Measurements from ENCODE around the gene DGKB. TPM values are rescaled to one million over a fixed set of nuclear protein-coding genes. Genes with fewer than 3 reads are reported as not detected.

DGKB gene
- polyA plus RNA-seq, 1 of the 3 experiments (the other 2 are of a cell fraction), result 2.1 TPM

DNA sequence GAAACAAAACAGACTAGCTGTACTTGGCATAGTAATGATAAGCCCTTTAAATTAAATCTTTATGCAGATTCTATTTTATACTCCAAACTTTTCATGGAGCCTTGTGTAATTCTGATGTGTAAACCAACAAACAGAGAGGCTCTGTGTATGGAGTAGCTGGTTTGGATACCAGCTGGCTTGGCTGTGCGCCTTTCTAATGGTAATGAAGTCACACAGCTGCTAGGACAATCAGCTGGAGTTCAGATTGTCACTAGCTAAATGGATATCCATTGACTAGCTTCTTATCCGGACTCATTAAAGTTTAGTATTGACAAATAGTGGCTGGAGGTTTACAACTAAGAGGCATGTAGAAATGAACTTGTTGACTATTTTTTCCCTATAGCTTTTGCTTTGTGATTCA is 398.4 kb downstream of the DGKB start:
- no peaks in the 10 kb centered on the region for H3K36me3 ChIP-seq (replicated peaks in 1 of 2; ENCODE audit: control insufficient read depth in 1 of 2, insufficient read depth in 2 of 2, low read length in 1 of 2)
- no peaks in the 10 kb centered on the region for H3K79me2 ChIP-seq (ENCODE audit: insufficient read depth)
- no peak for DNase-seq
- WGBS (ENCODE audit: low lambda C conversion rate), result 67% methylated on average over 2 of the region's 2 CpGs
- no peaks in the 10 kb centered on the region; the same call in 1 of the 2 replicates for H3K9me2 ChIP-seq
- no peaks in the 10 kb centered on the region for H3F3A ChIP-seq (replicated peaks; ENCODE audit: insufficient read depth)
- H3K27ac ChIP-seq (ENCODE audit: low read depth in 2 of 2, low read length in 1 of 2), result no peak overlapping the region
- no peak for TF ChIP-seq FOSL2 (IDR thresholded peaks at IDR 0.05; ENCODE audit: borderline replicate concordance, low read depth)
- no peak for TF ChIP-seq EP300 (IDR thresholded peaks at IDR 0.05; ENCODE audit: borderline replicate concordance in 1 of 2, low read depth in 1 of 2, low read length in 1 of 2)
- TF ChIP-seq CHD2 (IDR thresholded peaks at IDR 0.05; ENCODE audit: low read length, partially characterized antibody), result no peak
- no peak for TF ChIP-seq TEAD4 (IDR thresholded peaks at IDR 0.05; ENCODE audit: borderline replicate concordance, insufficient read depth)
- TF ChIP-seq TCF12 (IDR thresholded peaks at IDR 0.05), result no peak
- TF ChIP-seq MEF2A (IDR thresholded peaks at IDR 0.05; ENCODE audit: borderline replicate concordance, low read depth), result no peak
- TF ChIP-seq, protein P1, sequence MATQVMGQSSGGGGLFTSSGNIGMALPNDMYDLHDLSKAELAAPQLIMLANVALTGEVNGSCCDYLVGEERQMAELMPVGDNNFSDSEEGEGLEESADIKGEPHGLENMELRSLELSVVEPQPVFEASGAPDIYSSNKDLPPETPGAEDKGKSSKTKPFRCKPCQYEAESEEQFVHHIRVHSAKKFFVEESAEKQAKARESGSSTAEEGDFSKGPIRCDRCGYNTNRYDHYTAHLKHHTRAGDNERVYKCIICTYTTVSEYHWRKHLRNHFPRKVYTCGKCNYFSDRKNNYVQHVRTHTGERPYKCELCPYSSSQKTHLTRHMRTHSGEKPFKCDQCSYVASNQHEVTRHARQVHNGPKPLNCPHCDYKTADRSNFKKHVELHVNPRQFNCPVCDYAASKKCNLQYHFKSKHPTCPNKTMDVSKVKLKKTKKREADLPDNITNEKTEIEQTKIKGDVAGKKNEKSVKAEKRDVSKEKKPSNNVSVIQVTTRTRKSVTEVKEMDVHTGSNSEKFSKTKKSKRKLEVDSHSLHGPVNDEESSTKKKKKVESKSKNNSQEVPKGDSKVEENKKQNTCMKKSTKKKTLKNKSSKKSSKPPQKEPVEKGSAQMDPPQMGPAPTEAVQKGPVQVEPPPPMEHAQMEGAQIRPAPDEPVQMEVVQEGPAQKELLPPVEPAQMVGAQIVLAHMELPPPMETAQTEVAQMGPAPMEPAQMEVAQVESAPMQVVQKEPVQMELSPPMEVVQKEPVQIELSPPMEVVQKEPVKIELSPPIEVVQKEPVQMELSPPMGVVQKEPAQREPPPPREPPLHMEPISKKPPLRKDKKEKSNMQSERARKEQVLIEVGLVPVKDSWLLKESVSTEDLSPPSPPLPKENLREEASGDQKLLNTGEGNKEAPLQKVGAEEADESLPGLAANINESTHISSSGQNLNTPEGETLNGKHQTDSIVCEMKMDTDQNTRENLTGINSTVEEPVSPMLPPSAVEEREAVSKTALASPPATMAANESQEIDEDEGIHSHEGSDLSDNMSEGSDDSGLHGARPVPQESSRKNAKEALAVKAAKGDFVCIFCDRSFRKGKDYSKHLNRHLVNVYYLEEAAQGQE (IDR thresholded peaks at IDR 0.05; ENCODE audit: low read depth, low read length), result no peak
- TF ChIP-seq, protein P2, sequence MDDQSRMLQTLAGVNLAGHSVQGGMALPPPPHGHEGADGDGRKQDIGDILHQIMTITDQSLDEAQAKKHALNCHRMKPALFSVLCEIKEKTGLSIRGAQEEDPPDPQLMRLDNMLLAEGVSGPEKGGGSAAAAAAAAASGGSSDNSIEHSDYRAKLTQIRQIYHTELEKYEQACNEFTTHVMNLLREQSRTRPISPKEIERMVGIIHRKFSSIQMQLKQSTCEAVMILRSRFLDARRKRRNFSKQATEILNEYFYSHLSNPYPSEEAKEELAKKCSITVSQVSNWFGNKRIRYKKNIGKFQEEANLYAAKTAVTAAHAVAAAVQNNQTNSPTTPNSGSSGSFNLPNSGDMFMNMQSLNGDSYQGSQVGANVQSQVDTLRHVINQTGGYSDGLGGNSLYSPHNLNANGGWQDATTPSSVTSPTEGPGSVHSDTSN (IDR thresholded peaks at IDR 0.05), result no peak
- TF ChIP-seq RCOR1 (IDR thresholded peaks at IDR 0.05; ENCODE audit: low read length), result no peak
- TF ChIP-seq GATA2 (CRISPR knock-in tag; IDR thresholded peaks at IDR 0.05), result no peak
- no peak for TF ChIP-seq RFX5 (IDR thresholded peaks at IDR 0.05; ENCODE audit: low read length)
- TF ChIP-seq NFIC (IDR thresholded peaks at IDR 0.05; ENCODE audit: borderline replicate concordance), result no peak
- no peak for TF ChIP-seq MXI1 (IDR thresholded peaks at IDR 0.05; ENCODE audit: low read depth, low read length)
- TF ChIP-seq SIN3A (IDR thresholded peaks at IDR 0.05; ENCODE audit: borderline replicate concordance, low read depth, low read length), result no peak
- no peak for TF ChIP-seq GABPA (IDR thresholded peaks at IDR 0.05; ENCODE audit: low read depth)
- TF ChIP-seq FOXM1 (IDR thresholded peaks at IDR 0.05; ENCODE audit: low read depth), result no peak
- TF ChIP-seq FOXJ3 (CRISPR knock-in tag; IDR thresholded peaks at IDR 0.05), result no peak
- H3K27me3 ChIP-seq (ENCODE audit: insufficient read depth), result no peaks in the 10 kb centered on the region
- H2AFZ ChIP-seq (ENCODE audit: low read depth), result no peak overlapping the region
- H3K9me3 ChIP-seq, result peaks cover 8% of the 10 kb centered on the region; the same call in 1 of the 2 replicates
- no peaks in the 10 kb centered on the region for H4K20me1 ChIP-seq (ENCODE audit: insufficient read depth)
- H3K4me2 ChIP-seq, result no peak overlapping the region
- H3K4me1 ChIP-seq (ENCODE audit: control insufficient read depth in 1 of 2, insufficient read depth in 2 of 2, low read depth in 1 of 2, low read length in 1 of 2), result peaks cover 0 to 5% of the 10 kb centered on the region in 2 experiments; a peak in 2 of 4 replicates
- ChIA-PET CTCF (no interaction called here), POLR2A (no interaction called here)
- no peak overlapping the region for H3K9ac ChIP-seq
- H3K4me3 ChIP-seq (ENCODE audit: low read depth in 2 of 2, low read length in 1 of 2), result no peak overlapping the region

Measured in SK-N-SH (cell line).